B cell (primary cell): ENCODE results near the gene RAPGEF6.

Experiments
- CTCF ChIP-seq: fragments of 200-600 bp; IDR thresholded peaks from one replicate; pipeline ENCODE4 v1.8.0; 2022; ENCODE audit warnings: antibody characterized with exemption, mild to moderate bottlenecking
- EZH2 ChIP-seq: IDR thresholded peaks from 2 replicates; pipeline ENCODE4 v1.6.1; 2012; ENCODE audit warnings: borderline replicate concordance, low read depth, mild to moderate bottlenecking, moderate library complexity, low read length; ENCODE audit not compliant: insufficient read depth, poor library complexity, severe bottlenecking

DNA sequence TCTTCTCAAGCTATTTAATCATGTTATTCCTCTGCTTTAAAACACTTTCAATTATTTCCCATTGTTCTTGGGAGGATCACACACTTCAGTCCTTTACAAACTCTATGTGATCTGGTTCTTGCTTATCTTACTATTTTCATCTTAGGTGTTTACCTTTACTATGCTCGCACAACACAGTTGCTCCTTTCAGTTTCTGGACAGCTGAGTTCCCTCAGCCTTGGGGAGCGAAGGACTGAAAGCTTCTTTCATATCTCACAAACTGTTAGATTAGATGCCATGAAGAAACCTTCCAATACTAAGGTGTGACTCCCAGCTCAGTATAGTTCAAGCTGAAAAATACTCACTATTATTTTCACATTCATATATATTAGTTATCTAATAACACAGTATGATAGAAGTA, 253.3 kb downstream of the RAPGEF6 start:
- no peak for TF ChIP-seq CTCF
- TF ChIP-seq EZH2 = no peak
